Measurements from ENCODE around the gene GPBP1.

Gene GPBP1

DNA sequence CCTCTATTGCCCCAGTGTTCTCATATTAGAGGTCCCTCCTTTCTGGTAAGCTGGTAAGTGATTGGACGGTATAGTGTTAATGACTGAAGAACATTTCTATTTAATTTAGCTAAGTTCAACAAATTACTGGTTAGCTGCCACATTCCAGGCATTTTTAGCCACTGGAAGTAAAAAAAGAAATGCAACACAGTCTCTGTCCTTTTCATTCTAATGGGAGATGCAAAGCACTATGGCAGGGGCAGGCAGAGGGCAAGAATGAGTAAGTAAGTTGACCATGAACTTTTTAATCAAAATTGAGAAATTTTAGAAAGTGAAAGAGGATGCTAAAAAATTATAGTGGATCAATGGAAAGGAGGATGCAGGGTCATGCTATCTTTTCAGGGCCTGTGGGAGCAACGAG is 137.4 kb downstream of the GPBP1 start:
- TF ChIP-seq, protein P1, sequence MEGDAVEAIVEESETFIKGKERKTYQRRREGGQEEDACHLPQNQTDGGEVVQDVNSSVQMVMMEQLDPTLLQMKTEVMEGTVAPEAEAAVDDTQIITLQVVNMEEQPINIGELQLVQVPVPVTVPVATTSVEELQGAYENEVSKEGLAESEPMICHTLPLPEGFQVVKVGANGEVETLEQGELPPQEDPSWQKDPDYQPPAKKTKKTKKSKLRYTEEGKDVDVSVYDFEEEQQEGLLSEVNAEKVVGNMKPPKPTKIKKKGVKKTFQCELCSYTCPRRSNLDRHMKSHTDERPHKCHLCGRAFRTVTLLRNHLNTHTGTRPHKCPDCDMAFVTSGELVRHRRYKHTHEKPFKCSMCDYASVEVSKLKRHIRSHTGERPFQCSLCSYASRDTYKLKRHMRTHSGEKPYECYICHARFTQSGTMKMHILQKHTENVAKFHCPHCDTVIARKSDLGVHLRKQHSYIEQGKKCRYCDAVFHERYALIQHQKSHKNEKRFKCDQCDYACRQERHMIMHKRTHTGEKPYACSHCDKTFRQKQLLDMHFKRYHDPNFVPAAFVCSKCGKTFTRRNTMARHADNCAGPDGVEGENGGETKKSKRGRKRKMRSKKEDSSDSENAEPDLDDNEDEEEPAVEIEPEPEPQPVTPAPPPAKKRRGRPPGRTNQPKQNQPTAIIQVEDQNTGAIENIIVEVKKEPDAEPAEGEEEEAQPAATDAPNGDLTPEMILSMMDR (IDR thresholded peaks at IDR 0.05; ENCODE audit: low read length, missing control alignments), result no peak
- no peak overlapping the region for H3K4me3 ChIP-seq (replicated peaks; ENCODE audit: low read depth, low read length)
- DNase-seq (ENCODE audit: low read depth), result no peak

- TF ChIP-seq, protein P1 (IDR thresholded peaks at IDR 0.05; ENCODE audit: low read length, missing control alignments), result no peak
- no peak overlapping the region for H3K4me3 ChIP-seq (replicated peaks; ENCODE audit: low read depth, low read length)
- DNase-seq (ENCODE audit: low read depth), result no peak
Measured at GRCh38 chr5:57311921-57312735, 138.3 kb downstream of the GPBP1 start.

GRCh38 chr5:57313716-57314115 is 139.9 kb downstream of the GPBP1 start:
- TF ChIP-seq, protein P1 (IDR thresholded peaks at IDR 0.05; ENCODE audit: low read length, missing control alignments), result no peak
- DNase-seq (ENCODE audit: low read depth), result no peak
- H3K4me3 ChIP-seq (replicated peaks; ENCODE audit: low read depth, low read length), result no peak overlapping the region
